DND-41 (cell line): ENCODE data around the gene TSPAN18.

Source experiments
- ATAC-seq: fragments of 200-7000 bp; cut with Tn5 transposase; 3 replicates; pipeline ENCODE4 v1.9.1; 2021; ENCODE audit warnings: low read depth; ENCODE audit not compliant: insufficient read depth
- DNase-seq: peaks from one replicate; pipeline ENCODE4 v3.0.0-alpha.2; 2020
- H2AFZ ChIP-seq: 2 replicates; pipeline ENCODE4 v1.6.0; 2012; ENCODE audit warnings: low read depth, low read length
- H3K27ac ChIP-seq: 2 replicates; pipeline ENCODE4 v1.5.1; 2012; ENCODE audit warnings: low read length, inconsistent platforms
- H3K27me3 ChIP-seq: fragments of 200-600 bp; sonication (generic); 2 replicates; pipeline ENCODE4 v1.6.0; 2012; ENCODE audit warnings: low read length, mild to moderate bottlenecking, inconsistent platforms; ENCODE audit not compliant: insufficient read depth, poor library complexity
- H3K36me3 ChIP-seq: 2 replicates; pipeline ENCODE4 v1.5.1; 2012; ENCODE audit warnings: low read length, inconsistent platforms; ENCODE audit not compliant: insufficient read depth
- H3K4me1 ChIP-seq: 2 replicates; pipeline ENCODE4 v1.5.1; 2012; ENCODE audit warnings: mild to moderate bottlenecking, low read length; ENCODE audit not compliant: insufficient read depth
- H3K4me2 ChIP-seq: 2 replicates; pipeline ENCODE4 v1.6.0; 2012; ENCODE audit warnings: mild to moderate bottlenecking, moderate library complexity, low read length, inconsistent platforms; ENCODE audit not compliant: insufficient read depth
- H3K4me3 ChIP-seq, 2 experiments: fragments of 200-600 bp in 1 of 2; shearing (Covaris generic) in 1 of 2; 2 replicates each; pipeline ENCODE4 v1.5.1; 2012 to 2016; ENCODE audit warnings: inconsistent platforms in 2 of 2, low read length in 2 of 2, mild to moderate bottlenecking in 2 of 2, low read depth in 1 of 2, moderate library complexity in 1 of 2
- H3K79me2 ChIP-seq: 2 replicates; pipeline ENCODE4 v1.6.0; 2012; ENCODE audit warnings: low read length, inconsistent platforms; ENCODE audit not compliant: insufficient read depth
- H3K9ac ChIP-seq: 2 replicates; pipeline ENCODE4 v1.6.0; 2012; ENCODE audit warnings: low read depth, mild to moderate bottlenecking, inconsistent platforms, low read length, moderate library complexity
- H3K9me3 ChIP-seq: 2 replicates; pipeline ENCODE4 v1.5.1; 2012; ENCODE audit warnings: low read length, moderate library complexity, mild to moderate bottlenecking, inconsistent platforms; ENCODE audit not compliant: insufficient read depth, severe bottlenecking
- H4K20me1 ChIP-seq: 2 replicates; pipeline ENCODE4 v1.6.0; 2012; ENCODE audit warnings: low read length; ENCODE audit not compliant: insufficient read depth
- CTCF ChIP-seq: IDR thresholded peaks from 2 replicates; pipeline ENCODE4 v1.5.1; 2012; ENCODE audit warnings: borderline replicate concordance, low read length, moderate library complexity, mild to moderate bottlenecking; ENCODE audit not compliant: poor library complexity, severe bottlenecking; ENCODE audit errors: extremely low read depth
- EZH2 ChIP-seq: IDR thresholded peaks from 3 replicates; pipeline ENCODE4 v1.6.1; 2012; ENCODE audit warnings: borderline replicate concordance, low read depth, mild to moderate bottlenecking, moderate library complexity, low read length, inconsistent platforms; ENCODE audit not compliant: severe bottlenecking

The TSPAN18 gene

DNA sequence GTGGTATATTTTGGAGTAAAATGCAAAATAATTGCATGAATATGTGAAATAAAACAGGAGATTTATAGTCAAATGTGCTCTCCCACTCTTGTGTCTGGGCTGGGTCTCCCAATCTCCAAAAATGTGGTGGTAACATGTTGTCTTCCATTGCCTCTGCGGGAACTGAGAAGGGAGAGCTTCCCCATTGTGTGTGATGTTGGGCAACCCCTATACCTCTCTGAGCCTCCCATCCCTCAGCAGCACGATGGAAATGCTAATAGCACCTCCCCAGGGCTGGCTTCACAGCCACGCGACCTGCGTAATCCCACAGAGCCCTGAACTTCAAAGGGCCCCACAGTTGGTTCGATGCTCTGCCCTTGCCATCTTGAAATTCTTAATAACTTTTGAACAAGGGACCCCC, 151.9 kb downstream of the TSPAN18 start:
- Histone ChIP-seq H3K36me3 (no peaks in the 10 kb centered on the region), H3K9ac (no peak overlapping the region), H3K4me2 (no peak overlapping the region), H3K27ac (no peak overlapping the region), H3K27me3 (peaks cover 51% of the 10 kb centered on the region), H3K4me3 (no peak overlapping the region), H2AFZ (no peak overlapping the region), H4K20me1 (peaks cover 18% of the 10 kb centered on the region; the same call in 1 of the 2 replicates), H3K79me2 (no peaks in the 10 kb centered on the region), H3K4me1 (no peaks in the 10 kb centered on the region), H3K9me3 (no peaks in the 10 kb centered on the region)
- DNase-seq: no peak
- ATAC-seq: no peak
- TF ChIP-seq CTCF (no peak), EZH2 (no peak)

DNA sequence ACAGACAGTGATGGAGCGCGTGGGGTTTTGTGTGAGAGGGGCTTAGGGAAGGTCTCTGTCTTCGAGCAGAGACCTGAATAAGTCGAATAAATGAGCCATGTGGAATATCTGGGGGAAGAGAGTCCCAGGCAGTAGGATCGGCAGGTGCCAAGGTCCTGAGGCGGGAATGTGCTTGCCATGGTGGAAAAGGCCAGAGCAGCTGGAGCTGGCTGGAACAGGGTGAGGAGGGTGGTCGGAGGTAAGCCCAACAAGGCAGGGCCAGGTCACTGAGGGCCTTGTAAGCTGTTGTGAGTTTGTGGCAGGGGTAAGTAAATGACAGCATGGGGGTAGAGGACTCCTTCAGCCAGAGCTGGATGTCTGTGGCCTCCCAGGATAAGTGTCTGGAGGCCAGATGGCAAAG, 152.7 kb downstream of the TSPAN18 start:
- TF ChIP-seq EZH2: no peak
- no peak for TF ChIP-seq CTCF
- H2AFZ ChIP-seq: no peak overlapping the region
- no peaks in the 10 kb centered on the region for H3K79me2 ChIP-seq
- no peak overlapping the region for H3K9ac ChIP-seq
- H3K27me3 ChIP-seq: peaks cover 57% of the 10 kb centered on the region
- H3K9me3 ChIP-seq: no peaks in the 10 kb centered on the region
- no peaks in the 10 kb centered on the region for H3K4me1 ChIP-seq
- no peak for DNase-seq
- H3K4me2 ChIP-seq: no peak overlapping the region
- H3K36me3 ChIP-seq: no peaks in the 10 kb centered on the region
- H3K27ac ChIP-seq: no peak overlapping the region
- H3K4me3 ChIP-seq: no peak overlapping the region
- ATAC-seq: no peak
- peaks cover 21% of the 10 kb centered on the region; the same call in 1 of the 2 replicates for H4K20me1 ChIP-seq

- H3K36me3 ChIP-seq: no peaks in the 10 kb centered on the region
- no peak overlapping the region for H3K4me3 ChIP-seq
- DNase-seq (no peak), ATAC-seq (no peak)
- peaks cover 21% of the 10 kb centered on the region; the same call in 1 of the 2 replicates for H4K20me1 ChIP-seq
- H3K4me2 ChIP-seq: no peak overlapping the region
- no peak overlapping the region for H3K9ac ChIP-seq
- H3K9me3 ChIP-seq: no peaks in the 10 kb centered on the region
- H3K4me1 ChIP-seq: no peaks in the 10 kb centered on the region
- no peak overlapping the region for H3K27ac ChIP-seq
- peaks cover 50% of the 10 kb centered on the region for H3K27me3 ChIP-seq
- no peak overlapping the region for H2AFZ ChIP-seq
- TF ChIP-seq EZH2 (no peak), CTCF (no peak)
- no peaks in the 10 kb centered on the region for H3K79me2 ChIP-seq
Observed at GRCh38 chr11:44880511-44880910, 153.7 kb downstream of the TSPAN18 start.

- H3K36me3 ChIP-seq: no peaks in the 10 kb centered on the region
- TF ChIP-seq EZH2: no peak
- no peaks in the 10 kb centered on the region for H3K9me3 ChIP-seq
- no peaks in the 10 kb centered on the region for H3K4me1 ChIP-seq
- H3K4me3 ChIP-seq: no peak overlapping the region
- H2AFZ ChIP-seq: no peak overlapping the region
- no peak overlapping the region for H3K27ac ChIP-seq
- peaks cover 21% of the 10 kb centered on the region; the same call in 1 of the 2 replicates for H4K20me1 ChIP-seq
- no peak for DNase-seq
- H3K79me2 ChIP-seq: no peaks in the 10 kb centered on the region
- H3K4me2 ChIP-seq: no peak overlapping the region
- peaks cover 50% of the 10 kb centered on the region for H3K27me3 ChIP-seq
- ATAC-seq: no peak
- H3K9ac ChIP-seq: no peak overlapping the region
Observed at GRCh38 chr11:44880953-44881352, 154.2 kb downstream of the TSPAN18 start.
